Activated naive CD8-positive, alpha-beta T cell treated with anti-CD3 and anti-CD28 coated beads, Interleukin-2, amount 50 U/mL, for 24 hours (primary cell): ENCODE results near the gene AP2A1.

Source experiments
- ATAC-seq: fragments of 150-1000 bp; cut with Tn5 transposase; one replicate; pipeline ENCODE4 v1.10.0; 2021
- DNase-seq: peaks from one replicate; pipeline ENCODE4 v3.0.0; 2021
- H3K27ac Mint-ChIP-seq: one replicate; pipeline ENCODE4 v1.8.0; 2021; ENCODE audit warnings: mild to moderate bottlenecking, mixed read lengths
- H3K27me3 Mint-ChIP-seq: one replicate; pipeline ENCODE4 v1.8.0; 2021; ENCODE audit warnings: mixed read lengths
- H3K36me3 Mint-ChIP-seq: one replicate; pipeline ENCODE4 v1.8.0; 2021; ENCODE audit warnings: low read depth, mixed read lengths
- H3K4me1 Mint-ChIP-seq: one replicate; pipeline ENCODE4 v1.8.0; 2021; ENCODE audit warnings: mixed read lengths
- H3K4me3 Mint-ChIP-seq: one replicate; pipeline ENCODE4 v1.8.0; 2021; ENCODE audit warnings: mild to moderate bottlenecking, moderate library complexity, mixed read lengths
- H3K9me3 Mint-ChIP-seq: one replicate; pipeline ENCODE4 v1.8.0; 2021; ENCODE audit warnings: mixed read lengths

The AP2A1 gene

DNA sequence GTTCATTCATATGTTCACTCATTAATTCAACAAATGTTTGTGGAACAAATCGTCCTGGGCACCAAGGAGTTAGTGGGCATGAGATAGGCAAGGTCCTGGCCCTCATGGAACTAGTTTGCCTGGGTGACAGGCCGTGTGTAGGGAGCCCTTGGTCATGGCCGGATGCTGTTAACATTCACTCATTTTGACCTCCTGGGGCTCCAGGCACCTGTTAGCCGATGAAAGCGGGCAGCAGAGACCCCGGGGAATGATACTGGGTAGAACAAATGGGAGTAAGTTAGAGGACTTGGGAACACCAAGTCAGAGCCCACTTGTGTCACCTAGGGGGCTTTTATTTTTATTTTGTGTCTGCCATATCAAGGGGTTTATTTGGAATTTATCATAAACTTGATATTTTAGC is 57.9 kb downstream of the AP2A1 start:
- H3K27me3 Mint-ChIP-seq: no peaks in the 10 kb centered on the region
- peaks cover under 1% of the 10 kb centered on the region for H3K4me1 Mint-ChIP-seq
- H3K9me3 Mint-ChIP-seq: no peaks in the 10 kb centered on the region
- H3K4me3 Mint-ChIP-seq: no peak overlapping the region
- DNase-seq (no peak), ATAC-seq (no peak)
- H3K27ac Mint-ChIP-seq: no peak overlapping the region
- peaks cover 7% of the 10 kb centered on the region for H3K36me3 Mint-ChIP-seq

DNA sequence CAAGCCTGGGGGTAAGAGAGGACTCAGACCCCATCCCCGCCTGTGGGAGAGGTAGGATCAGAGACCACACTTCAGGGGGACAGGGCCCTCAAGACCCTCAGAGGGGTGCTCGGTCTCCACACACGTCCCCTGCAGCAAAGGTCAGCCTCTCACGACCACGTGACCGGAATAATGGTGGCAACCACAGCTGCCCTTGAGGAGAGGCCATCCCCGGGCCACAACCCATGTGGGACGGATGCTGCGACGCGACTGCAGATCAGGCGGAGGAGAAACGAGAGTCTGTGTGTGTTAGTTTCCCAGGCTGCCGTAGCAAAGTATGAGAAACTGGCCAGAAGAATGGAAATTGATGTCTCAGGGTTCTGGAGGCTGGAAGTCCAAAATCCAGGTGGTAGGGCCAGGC is 60.2 kb downstream of the AP2A1 start:
- Mint-ChIP-seq H3K9me3 (no peaks in the 10 kb centered on the region), H3K27me3 (no peaks in the 10 kb centered on the region), H3K4me1 (no peaks in the 10 kb centered on the region), H3K36me3 (peaks cover 4% of the 10 kb centered on the region), H3K4me3 (no peak overlapping the region), H3K27ac (no peak overlapping the region)
- no peak for ATAC-seq
- DNase-seq: no peak

DNA sequence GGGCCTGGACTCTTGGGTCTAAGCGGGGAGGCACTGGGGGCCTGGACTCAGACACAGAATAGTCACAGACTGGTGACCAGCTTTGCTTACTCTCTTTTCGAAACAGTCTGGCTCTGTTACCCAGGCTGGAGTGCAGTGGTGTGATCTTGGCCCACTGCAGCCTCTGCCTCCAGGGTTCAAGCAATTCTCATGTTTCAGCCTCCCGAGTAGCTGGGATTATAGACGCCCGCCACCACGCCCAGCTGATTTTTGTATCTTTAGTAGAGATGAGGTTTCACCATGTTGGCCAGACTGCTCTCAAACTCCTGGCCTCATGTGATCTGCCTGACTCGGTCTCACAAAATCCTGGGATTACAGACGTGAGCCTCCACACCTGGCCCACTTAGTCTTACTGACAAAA is 62.4 kb downstream of the AP2A1 start:
- DNase-seq (no peak), ATAC-seq (no peak)
- H3K36me3 Mint-ChIP-seq: no peaks in the 10 kb centered on the region
- no peak overlapping the region for H3K4me3 Mint-ChIP-seq
- H3K9me3 Mint-ChIP-seq: no peaks in the 10 kb centered on the region
- no peaks in the 10 kb centered on the region for H3K27me3 Mint-ChIP-seq
- H3K4me1 Mint-ChIP-seq: no peaks in the 10 kb centered on the region
- no peak overlapping the region for H3K27ac Mint-ChIP-seq

DNA sequence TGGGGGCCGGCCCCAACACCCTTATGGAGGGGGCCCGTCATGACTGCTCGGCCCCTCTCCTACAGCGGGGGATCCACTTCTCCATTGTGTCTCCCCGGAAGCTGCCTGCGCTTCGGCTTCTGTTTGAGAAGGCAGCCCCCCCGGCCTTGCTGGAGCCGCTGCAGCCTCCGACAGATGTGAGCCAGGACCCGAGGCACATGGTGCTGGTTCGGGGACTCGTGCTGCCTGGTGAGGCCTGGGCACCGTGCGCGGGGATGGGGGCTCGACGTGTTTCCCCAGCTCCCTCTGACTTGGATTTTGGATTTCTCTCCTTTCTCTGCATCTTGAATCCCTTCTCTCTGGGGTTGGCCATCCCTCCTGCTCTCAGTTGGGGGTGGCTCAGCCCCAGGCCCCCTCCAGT is 62.9 kb downstream of the AP2A1 start:
- no peak for DNase-seq
- no peaks in the 10 kb centered on the region for H3K4me1 Mint-ChIP-seq
- no peak overlapping the region for H3K4me3 Mint-ChIP-seq
- H3K27me3 Mint-ChIP-seq: no peaks in the 10 kb centered on the region
- ATAC-seq: no peak
- H3K9me3 Mint-ChIP-seq: no peaks in the 10 kb centered on the region
- H3K27ac Mint-ChIP-seq: no peak overlapping the region
- H3K36me3 Mint-ChIP-seq: peaks cover 2% of the 10 kb centered on the region

DNA sequence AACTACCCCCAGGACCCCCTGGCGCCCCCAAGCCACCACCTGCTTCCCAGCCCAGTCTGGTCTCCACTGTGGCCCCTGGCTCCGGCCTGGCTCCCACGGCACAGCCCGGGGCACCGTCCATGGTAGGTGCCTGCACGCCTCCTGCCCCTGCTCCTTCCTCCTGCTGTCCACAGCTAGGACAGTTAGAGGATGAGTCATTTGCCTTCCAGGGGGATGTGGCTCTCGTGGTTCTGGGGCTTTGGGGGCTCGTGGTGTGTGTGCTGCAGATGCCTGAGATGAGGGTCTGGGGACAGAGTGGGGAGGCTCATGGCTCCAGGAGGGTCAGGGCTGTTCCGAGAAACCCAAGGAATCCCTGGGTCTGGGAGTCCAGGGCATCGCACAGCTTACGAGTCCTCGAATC is 64.0 kb downstream of the AP2A1 start:
- no peak overlapping the region for H3K27ac Mint-ChIP-seq
- no peaks in the 10 kb centered on the region for H3K27me3 Mint-ChIP-seq
- DNase-seq (no peak), ATAC-seq (no peak)
- H3K4me1 Mint-ChIP-seq: no peaks in the 10 kb centered on the region
- no peak overlapping the region for H3K4me3 Mint-ChIP-seq
- H3K36me3 Mint-ChIP-seq: peaks cover 4% of the 10 kb centered on the region
- H3K9me3 Mint-ChIP-seq: no peaks in the 10 kb centered on the region

DNA sequence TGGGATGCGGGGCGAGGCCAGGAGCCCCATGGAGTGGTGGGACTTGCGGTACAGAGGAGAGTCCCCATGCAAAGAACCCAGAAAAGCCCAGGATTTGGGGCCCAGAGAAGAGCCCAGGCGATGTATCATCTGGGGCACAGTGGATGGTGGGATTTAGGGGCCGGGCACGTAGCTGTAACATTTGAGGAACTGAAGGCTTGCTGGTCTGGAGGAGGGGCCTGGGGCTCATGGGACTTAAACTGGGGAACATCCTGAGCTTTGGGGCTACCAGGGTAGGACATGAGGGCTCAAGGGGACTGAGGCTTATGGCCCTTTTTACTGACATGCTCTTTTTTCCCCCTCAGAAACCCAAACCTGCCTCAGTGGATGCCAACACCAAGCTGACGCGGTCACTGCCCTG is 64.8 kb downstream of the AP2A1 start:
- Mint-ChIP-seq H3K9me3 (no peaks in the 10 kb centered on the region), H3K27me3 (no peaks in the 10 kb centered on the region), H3K27ac (no peak overlapping the region), H3K4me1 (no peaks in the 10 kb centered on the region), H3K4me3 (no peak overlapping the region), H3K36me3 (peaks cover 4% of the 10 kb centered on the region)
- DNase-seq (no peak), ATAC-seq (no peak)

DNA sequence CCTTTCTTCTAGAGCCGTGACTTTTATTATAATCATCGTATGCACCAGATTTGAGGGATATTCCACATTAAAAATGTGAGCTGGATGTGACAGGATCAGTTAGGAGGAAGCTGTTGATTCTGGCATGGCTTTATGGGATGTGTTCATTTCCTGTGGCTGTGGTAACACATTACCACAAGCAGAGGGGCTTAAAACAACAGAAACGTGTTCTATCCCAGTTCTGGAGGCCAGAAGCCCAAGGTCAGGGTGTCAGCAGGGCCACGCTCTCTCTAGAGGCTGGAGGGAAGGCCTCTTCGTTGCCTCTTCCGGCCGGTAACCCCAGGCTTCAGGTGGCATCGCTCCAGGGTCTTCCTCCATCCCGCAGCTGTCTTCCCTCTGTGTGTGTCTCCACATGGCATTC is 65.8 kb downstream of the AP2A1 start:
- no peak for DNase-seq
- Mint-ChIP-seq H3K27me3 (no peaks in the 10 kb centered on the region), H3K4me1 (no peaks in the 10 kb centered on the region), H3K4me3 (no peak overlapping the region), H3K27ac (no peak overlapping the region), H3K9me3 (no peaks in the 10 kb centered on the region), H3K36me3 (peaks cover 9% of the 10 kb centered on the region)
- no peak for ATAC-seq

DNA sequence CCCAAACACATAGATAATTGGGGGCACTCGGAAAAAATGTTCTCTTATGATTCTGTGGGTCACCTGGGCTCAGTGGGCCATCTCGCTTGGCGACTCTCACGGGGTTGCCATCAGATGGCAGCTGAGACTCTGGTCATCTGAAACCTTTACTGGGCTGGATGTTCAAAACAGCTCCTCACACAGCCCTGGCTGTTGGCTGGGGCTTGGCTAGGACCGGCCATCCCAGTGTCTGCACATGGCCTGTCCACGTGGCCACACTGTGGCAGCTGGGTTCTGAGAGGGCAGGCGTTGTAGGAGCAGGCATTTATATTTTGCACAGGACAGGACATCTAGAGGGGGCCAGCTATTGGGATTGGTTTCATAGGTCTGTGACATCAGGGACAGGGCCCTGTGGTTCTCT is 66.8 kb downstream of the AP2A1 start:
- no peak overlapping the region for H3K4me3 Mint-ChIP-seq
- no peaks in the 10 kb centered on the region for H3K27me3 Mint-ChIP-seq
- no peaks in the 10 kb centered on the region for H3K4me1 Mint-ChIP-seq
- DNase-seq (no peak), ATAC-seq (no peak)
- H3K36me3 Mint-ChIP-seq: peaks cover 13% of the 10 kb centered on the region
- no peak overlapping the region for H3K27ac Mint-ChIP-seq
- no peaks in the 10 kb centered on the region for H3K9me3 Mint-ChIP-seq

DNA sequence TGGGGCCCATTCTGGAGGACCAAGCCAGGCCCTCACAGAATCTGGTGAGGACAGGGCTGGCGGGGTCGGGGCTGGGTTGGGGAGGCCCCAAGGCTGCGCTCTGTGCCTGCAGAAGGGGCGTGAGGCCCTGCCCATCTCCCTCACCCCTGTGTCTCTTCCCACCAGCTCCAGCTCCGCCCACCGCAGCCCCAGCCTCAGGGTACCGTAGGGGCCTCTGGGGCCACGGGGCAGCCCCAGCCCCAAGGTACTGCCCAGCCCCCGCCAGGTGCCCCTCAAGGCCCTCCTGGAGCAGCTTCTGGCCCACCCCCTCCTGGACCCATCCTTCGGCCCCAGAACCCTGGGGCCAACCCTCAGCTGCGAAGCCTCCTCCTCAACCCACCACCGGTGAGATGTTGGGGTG is 68.8 kb downstream of the AP2A1 start:
- Mint-ChIP-seq H3K4me3 (no peak overlapping the region), H3K9me3 (no peaks in the 10 kb centered on the region), H3K27ac (no peak overlapping the region), H3K4me1 (no peaks in the 10 kb centered on the region), H3K36me3 (peaks cover 21% of the 10 kb centered on the region), H3K27me3 (no peaks in the 10 kb centered on the region)
- ATAC-seq (no peak), DNase-seq (no peak)

DNA sequence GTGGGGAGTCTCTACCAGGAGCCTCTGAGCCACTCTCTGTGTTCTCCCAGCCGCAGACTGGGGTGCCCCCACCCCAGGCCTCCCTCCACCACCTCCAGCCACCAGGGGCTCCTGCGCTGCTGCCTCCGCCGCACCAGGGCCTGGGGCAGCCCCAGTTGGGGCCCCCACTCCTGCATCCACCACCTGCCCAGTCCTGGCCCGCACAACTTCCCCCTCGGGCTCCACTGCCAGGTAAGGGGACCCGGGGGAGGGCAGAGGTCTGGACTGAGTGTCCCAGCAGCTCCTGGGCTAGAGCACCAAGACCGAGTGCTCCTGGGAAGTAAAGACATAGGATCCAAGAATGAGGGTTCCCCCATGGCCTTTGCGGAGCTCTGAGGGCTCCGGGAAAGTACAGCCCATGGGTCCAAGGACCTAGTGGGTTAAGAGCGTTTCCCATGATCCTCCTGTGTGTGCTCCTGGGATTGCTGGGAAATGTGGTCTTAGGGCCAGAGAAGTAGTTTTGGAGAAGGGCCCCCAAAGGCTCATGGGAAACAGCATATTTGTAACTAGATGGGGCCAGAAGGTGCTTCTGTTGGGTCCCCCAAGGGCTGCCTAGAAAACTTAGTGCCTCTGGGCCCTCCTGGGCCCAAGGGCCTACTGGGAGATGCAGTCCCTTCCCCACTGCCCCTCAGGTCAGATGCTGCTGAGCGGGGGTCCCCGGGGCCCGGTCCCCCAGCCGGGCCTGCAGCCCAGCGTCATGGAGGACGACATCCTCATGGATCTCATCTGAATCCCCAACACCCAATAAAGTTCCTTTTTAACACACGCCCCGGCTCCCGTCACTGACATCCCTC is 69.6 kb downstream of the AP2A1 start:
- no peaks in the 10 kb centered on the region for H3K27me3 Mint-ChIP-seq
- peaks cover 23% of the 10 kb centered on the region for H3K36me3 Mint-ChIP-seq
- ATAC-seq (no peak), DNase-seq (no peak)
- no peak overlapping the region for H3K4me3 Mint-ChIP-seq
- no peak overlapping the region for H3K27ac Mint-ChIP-seq
- no peaks in the 10 kb centered on the region for H3K4me1 Mint-ChIP-seq
- H3K9me3 Mint-ChIP-seq: no peaks in the 10 kb centered on the region

DNA sequence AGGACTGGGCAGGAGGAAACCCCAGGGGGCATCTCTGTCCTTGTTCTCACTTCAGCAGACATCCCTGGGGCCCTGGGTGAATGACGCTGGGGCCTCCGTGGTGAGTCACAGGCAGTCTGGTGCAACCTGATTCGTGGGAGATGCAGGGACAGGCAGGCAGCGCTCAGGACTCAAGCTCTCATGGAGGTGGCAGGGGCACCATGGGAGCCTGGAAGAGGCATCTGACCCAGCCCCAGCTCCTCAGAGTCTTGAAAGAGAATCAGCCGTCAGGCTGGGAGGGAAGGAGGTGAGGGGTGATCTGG is 70.2 kb downstream of the AP2A1 start:
- Mint-ChIP-seq H3K36me3 (peaks cover 23% of the 10 kb centered on the region), H3K9me3 (no peaks in the 10 kb centered on the region), H3K4me3 (no peak overlapping the region), H3K4me1 (no peaks in the 10 kb centered on the region), H3K27me3 (no peaks in the 10 kb centered on the region), H3K27ac (no peak overlapping the region)
- DNase-seq: no peak
- ATAC-seq: no peak

DNA sequence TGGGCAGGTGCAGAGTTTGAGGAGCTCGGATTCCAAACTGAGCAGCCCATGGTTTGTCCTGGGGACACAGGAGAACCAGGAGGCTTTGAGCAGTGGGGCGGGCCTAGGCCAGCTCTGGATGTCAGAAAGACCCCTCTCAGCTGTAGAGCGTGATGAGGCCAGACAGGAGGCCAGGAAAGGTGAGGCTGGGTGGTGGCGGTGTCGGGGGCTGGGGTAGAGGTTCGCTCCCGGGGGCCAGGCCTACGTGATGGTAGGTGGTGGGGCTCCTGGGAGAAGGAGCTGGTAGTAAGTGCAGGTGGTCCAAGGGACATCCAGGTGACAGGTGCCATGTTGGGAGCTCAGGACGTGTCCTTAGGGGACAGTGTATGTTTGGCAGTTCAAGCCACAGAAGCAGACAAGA is 70.6 kb downstream of the AP2A1 start:
- no peak for DNase-seq
- Mint-ChIP-seq H3K27me3 (no peaks in the 10 kb centered on the region), H3K4me3 (no peak overlapping the region), H3K9me3 (no peaks in the 10 kb centered on the region), H3K4me1 (no peaks in the 10 kb centered on the region), H3K36me3 (peaks cover 23% of the 10 kb centered on the region), H3K27ac (no peak overlapping the region)
- ATAC-seq: no peak

DNA sequence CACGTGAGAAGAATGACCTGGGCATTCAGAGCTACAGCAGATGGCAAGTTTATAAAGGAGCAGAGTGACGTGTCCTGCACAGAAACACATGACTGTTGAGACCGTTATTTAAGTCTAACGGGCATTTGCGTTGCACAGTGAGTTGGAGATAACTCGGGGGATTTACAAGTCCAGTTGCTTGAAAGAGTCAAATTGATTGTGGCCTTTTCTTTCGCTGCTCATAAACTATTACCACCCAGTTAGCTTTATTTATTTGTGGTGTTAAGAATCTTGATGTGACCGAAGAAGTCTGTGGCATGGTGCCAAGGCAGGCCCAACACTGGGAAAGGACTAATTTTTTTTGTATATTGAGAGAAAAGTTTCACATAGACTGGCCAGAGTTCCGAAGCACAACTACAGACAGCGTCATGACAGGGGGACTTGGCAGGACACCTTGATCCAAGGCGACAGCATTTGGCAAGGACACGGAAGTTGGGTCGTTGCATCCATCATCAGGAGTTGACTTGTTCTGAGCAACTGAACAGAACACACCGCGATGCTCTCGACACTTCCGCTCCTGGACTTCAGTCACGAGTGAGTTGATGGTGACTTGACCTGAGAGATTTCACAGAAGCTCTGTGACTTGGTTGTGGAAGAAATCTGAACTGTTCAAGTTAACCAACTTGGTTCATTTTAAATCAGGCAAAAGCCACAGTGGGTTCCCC is 72.2 kb downstream of the AP2A1 start:
- Mint-ChIP-seq H3K4me3 (no peak overlapping the region), H3K27me3 (no peaks in the 10 kb centered on the region), H3K4me1 (no peaks in the 10 kb centered on the region), H3K36me3 (peaks cover 23% of the 10 kb centered on the region), H3K27ac (no peak overlapping the region), H3K9me3 (no peaks in the 10 kb centered on the region)
- ATAC-seq: no peak
- no peak for DNase-seq

DNA sequence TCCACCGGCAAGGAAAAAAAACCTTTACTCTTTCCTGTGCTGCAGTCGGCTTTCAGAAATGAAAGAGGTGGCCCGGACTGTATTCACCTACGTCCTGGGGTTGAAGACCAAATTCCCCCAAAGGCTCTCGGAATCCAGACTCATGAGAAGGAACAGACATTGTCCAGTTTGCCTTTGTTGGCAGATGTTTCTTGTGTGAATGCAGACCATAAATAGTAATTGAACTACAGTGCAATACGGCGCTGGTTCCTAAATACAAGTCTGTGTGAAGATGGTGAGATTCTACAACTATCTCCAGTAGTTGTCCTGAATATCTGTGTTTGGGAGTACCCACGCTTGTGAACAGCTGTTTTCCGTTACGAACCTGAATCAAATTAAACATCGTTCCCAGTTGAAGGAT is 72.9 kb downstream of the AP2A1 start:
- no peak for ATAC-seq
- DNase-seq: no peak
- no peaks in the 10 kb centered on the region for H3K27me3 Mint-ChIP-seq
- no peaks in the 10 kb centered on the region for H3K9me3 Mint-ChIP-seq
- H3K4me3 Mint-ChIP-seq: no peak overlapping the region
- H3K4me1 Mint-ChIP-seq: no peaks in the 10 kb centered on the region
- H3K36me3 Mint-ChIP-seq: peaks cover 21% of the 10 kb centered on the region
- H3K27ac Mint-ChIP-seq: no peak overlapping the region

DNA sequence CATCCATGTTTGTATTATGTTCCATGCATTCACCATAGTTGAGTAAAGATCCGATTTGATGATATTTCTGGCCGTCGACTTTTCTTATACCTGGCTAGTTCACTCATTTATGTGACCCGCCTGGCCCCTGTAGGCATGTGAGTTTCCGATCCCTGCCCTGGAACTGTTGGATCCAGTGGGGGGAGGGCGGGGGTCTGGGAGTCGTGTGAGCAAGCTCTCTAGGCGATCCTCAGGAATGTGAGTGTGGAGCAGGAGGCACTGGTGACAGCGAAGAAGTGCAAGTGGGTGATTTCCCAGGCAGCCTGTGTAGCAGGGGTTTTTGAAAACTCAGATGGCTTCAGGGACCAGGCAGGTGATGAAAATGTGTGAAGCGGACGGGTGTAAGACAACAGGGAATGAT is 73.5 kb downstream of the AP2A1 start:
- H3K9me3 Mint-ChIP-seq: no peaks in the 10 kb centered on the region
- no peaks in the 10 kb centered on the region for H3K4me1 Mint-ChIP-seq
- H3K27ac Mint-ChIP-seq: no peak overlapping the region
- H3K27me3 Mint-ChIP-seq: no peaks in the 10 kb centered on the region
- H3K36me3 Mint-ChIP-seq: peaks cover 19% of the 10 kb centered on the region
- no peak overlapping the region for H3K4me3 Mint-ChIP-seq
- no peak for ATAC-seq
- no peak for DNase-seq
